Activated CD4-positive, CD25-positive, alpha-beta regulatory T cell (primary cell): Measurements from ENCODE around the gene FKBP2.

Experiments
- DNase-seq, 4 experiments: peaks; one replicate each; lab custom pipeline; 2025; lab: John Stamatoyannopoulos, UW

Gene FKBP2

DNA sequence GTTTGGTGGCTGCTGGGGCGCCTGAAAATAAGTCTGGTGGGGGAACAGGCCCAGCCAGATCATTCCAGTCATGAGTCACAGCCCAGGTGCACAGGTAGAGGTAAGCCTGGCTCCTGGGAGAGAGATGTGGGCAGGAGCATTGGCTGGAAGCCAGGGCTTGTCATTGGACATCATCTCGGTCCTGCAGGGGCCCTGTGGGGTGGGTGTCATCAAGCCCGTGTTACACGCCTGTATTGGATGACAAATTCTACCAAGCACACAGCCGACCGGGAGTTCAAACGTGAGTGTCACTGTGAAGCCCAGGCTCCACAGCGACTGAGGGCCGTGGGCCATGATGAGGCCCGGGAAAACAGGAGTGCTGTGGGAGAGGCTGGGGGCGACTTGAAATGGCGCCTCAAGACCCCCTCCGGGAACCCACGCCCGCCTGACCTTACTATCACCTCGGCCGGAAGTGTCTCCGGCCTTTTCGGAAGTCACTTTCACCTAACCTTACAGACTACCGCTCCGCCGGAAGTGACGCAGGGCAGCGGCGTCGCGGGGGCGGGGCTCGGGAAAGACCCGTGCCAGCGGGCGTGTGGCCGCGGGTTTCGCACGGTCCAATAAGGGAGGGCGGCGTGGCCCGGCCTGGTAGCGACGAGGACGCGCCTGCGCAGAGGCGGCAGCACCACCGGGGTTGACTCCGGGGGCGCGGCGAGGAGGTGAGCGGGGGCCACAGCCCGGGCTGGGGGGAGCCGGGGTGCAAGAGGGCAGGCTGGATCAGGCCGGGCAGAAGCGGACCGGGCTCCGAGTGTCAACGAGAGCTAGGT lies at the start of gene FKBP2:
FKBP2 (plus strand) TSS at position 661 of the 806 bp plus-strand sequence. CDS start 1,293 bp downstream, outside the sequence.
- peak; percentile 93 to 98 (median 94) for DNase-seq

DNA sequence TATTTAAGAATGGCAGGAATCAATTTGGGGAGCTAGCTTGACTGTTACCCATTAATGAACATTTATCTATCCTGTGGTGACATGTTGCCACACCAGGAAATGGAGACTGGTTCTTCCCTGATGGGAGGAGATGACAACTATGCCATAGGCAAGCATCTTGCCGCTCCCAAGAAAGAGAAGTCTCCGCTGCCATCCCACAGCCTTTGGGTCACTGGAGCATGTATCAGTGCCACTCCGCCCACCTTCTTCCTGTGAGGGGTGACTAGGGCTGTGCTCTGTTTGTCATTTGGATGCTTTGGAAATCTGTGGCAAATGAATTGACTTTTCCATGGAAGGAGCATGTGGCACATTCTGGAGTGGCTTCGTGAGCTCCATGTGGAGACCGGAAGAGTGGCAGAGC lies 48.5 kb upstream of the FKBP2 start:
- DNase-seq, result no peak

DNA sequence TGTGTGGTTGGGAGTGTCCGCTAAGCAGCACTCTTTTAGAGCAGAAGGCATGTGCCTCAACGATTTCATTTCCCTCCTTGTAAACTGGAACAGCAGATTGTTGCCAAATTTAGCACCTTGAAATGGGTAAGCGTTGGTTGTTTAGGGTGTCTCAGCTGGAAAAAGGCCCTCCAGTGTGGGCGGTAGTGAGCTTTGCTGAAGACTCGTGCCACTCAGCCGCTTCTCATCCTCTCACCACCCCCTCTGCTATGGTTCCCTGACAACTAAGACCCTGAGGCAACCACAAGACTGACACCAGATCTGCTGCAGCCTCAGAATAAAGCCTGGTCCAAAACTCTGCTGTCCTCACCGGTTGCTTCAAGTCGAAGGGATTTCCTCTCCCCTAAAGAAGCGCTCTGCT lies 44.3 kb upstream of the FKBP2 start:
- no peak for DNase-seq

DNA sequence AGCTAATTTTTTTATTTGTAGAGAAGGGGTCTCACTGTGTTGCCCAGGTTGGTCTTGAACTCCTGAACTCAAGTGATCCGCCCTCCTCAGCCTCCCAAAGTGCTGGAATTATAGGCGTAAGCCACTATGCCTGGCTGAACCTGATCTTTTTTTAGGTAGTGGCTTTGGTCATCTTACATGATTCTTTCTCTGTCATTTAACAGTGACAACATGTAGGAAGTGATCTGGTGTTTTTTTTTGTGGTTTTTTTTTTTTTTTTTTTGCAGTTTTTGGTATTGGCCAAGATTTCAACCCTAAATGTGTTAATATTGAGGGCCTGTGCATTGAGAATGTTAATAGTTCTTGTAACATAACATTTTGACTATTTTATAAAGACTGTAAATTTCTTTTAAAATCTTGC lies 42.4 kb upstream of the FKBP2 start:
- DNase-seq, result no peak

DNA sequence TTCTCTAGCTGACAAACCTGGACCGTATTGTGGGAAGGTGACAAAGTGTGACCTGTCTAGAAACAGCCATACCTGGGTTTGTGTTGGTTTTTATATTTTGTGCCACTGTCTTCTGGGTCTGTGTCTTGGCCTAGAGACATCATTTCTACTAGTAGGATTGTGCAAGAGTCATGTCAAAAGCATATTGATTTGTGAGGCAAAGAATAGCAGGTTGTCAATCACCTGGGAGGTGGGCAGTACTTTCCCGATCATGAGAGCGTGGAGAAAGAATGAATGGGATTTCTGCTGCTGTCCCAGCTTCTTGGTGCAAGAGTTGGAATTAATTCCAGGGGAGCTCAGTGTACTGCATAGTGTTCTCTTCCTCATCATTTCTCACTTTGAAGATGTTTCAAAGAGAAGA lies 39.4 kb upstream of the FKBP2 start:
- no peak for DNase-seq

DNA sequence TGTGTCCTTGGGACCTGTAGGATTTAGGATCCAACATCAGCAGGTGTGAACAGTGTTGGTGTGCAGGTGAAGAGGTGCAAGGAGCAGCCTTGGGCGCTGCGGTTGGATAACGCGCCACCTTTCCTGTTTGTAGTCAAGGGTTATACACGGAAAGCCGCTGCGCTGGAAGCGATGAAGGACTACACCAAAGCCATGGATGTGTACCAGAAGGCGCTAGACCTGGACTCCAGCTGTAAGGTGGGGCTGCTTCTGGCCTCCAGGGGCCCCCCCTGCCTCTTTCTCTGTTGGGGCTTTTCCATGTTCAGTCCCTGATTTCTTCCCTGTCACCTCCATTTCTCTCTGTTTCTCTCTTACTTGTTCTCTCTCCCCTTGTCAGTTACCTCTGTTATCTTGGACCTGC lies 37.9 kb upstream of the FKBP2 start:
- DNase-seq, result no peak

DNA sequence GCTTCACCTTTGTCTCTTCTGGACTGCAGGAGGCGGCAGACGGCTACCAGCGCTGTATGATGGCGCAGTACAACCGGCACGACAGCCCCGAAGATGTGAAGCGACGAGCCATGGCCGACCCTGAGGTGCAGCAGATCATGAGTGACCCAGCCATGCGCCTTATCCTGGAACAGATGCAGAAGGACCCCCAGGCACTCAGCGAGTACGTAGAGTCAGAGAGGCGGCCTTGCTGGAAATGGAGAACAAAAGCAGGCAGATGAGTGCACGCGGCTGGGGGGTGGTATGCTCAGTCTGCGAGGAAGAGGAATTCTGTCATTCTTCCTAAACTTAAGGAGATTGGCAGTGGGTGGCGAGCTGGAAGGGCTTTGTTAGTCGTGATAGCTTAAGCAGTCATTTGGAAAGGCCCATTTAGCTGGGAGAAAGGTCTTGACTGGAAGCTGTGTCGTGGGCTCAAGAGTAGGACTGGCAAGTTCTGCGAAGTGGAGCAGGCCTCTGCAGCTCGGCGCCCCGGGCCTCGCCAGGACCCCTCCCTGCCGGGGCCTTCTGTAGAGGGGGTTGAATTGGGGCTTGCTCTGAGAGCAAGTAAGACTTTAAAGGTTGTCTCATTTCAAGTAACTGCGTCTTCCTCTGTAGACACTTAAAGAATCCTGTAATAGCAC lies 37.3 kb upstream of the FKBP2 start:
- DNase-seq, result no peak

DNA sequence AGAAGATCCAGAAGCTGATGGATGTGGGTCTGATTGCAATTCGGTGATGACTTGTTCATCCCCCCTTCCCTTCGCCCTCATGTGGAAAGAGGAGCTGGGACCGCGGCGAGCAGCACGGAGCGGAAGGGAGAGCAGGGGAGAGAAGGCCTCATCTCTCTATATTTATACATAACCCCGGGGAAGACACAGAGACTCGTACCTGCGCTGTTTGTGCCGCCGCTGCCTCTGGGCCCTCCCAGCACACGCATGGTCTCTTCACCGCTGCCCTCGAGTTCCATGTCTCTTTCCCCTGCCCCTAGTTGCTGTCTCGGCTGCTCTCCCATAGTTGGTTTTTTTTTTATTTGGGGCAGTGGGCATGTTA lies 36.8 kb upstream of the FKBP2 start:
- no peak for DNase-seq

DNA sequence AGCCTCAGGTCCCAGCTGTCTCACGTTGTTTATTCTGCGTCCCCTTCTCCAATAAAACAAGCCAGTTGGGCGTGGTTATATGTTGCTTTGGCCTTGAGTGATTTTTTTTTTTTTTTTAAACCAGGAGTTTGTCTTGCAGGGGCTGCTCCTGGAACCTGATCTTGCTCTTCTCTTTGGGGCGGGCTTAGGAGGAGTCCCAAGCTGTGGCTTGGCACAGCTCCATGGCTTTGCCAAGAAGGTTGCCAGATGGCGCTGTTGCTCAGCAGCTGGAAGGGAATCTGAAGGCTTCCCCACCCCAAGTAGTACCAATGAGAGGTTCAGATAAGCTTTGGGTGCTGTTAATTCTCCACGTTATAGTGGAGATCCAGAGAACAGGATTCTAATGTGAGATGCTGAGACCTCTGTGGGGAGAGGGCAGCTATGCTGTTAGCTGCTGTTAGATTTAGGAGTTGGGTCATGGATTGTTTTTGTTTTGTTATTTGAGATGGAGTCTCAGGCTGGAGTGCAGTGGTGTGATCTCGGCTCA lies 36.4 kb upstream of the FKBP2 start:
- DNase-seq, result peak in 3 of 4 experiments; percentile 35 to 64 (median 58)

DNA sequence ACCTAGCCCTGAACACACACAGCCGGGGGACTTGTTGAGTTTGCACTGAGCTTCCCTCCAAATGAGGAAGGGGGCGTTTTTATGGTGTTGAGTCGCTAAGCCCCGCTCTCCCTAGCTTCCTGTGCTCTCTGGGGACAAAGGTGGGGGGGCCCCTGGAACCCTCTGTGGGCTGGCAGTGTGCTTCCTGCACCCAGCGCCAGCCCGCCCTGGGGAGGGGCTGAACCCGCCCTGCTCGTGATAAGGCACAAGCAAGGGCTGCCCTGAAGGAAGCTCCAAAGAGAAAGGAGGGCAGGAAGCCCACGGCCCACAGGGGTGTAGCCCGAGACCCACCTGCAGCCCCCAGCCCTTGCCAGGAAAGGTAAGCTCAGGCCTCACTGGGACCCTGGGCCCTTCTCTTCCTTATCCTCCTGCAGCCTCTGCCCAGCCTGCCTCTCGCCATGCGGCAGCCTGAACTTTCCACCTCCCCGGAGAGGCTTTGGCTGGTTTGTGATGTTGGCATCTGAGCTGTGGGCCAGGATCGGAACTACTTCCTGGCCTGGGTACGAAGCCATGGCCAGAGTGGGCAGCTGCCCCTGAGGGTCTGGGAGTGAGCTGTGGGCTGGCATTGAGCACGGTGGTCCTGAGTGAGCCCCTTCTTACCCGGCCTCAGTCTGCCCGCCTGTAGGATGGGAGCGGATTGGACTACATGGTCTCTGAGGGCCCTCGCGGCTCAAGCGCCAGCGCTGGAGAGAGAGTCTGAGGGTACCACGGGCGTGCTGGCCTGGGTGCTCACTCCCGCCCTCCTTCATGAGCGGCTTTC lies 34.2 kb upstream of the FKBP2 start, which contains the start of gene FERMT3:
FERMT3 (plus strand) TSS at position 265 of the 799 bp plus-strand sequence. CDS start 644 bp downstream, outside the sequence.
- DNase-seq, result peak in 3 of 4 experiments; percentile 43 to 63 (median 48)

DNA sequence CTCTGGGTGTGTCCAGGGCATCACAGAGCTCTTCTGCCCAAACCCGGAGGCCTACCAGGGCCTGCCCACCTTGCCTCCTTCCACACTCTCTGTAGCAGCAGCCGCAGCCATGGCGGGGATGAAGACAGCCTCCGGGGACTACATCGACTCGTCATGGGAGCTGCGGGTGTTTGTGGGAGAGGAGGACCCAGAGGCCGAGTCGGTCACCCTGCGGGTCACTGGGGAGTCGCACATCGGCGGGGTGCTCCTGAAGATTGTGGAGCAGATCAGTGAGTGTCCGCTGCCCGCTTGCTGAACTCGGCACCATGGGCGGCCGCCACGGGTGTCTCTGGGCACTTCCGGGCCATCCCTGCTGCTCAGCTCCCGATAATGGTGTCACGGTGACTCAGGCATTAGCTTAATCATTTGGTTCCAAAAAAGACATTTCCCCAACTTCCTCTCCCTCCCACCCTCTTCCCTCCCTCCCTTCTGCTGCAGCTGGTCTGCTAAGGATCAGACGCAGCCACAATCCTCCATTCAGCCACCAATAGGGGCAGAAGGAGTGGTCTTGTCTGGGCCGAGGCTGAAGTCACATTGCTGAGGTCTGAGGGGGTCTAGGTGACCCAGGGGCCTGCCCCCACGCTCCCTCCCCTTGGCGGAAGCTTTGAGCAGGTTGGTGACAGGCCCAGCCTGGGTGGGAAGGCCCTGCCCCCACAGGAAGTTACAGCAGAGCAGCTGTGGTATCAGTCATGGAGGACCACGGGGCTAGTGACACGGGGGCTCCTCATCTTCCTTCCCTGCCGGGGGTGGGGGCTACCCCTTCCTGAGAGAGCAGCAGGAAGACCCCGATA lies 33.4 kb upstream of the FKBP2 start:
- peak; percentile 59 to 70 (median 62) for DNase-seq

DNA sequence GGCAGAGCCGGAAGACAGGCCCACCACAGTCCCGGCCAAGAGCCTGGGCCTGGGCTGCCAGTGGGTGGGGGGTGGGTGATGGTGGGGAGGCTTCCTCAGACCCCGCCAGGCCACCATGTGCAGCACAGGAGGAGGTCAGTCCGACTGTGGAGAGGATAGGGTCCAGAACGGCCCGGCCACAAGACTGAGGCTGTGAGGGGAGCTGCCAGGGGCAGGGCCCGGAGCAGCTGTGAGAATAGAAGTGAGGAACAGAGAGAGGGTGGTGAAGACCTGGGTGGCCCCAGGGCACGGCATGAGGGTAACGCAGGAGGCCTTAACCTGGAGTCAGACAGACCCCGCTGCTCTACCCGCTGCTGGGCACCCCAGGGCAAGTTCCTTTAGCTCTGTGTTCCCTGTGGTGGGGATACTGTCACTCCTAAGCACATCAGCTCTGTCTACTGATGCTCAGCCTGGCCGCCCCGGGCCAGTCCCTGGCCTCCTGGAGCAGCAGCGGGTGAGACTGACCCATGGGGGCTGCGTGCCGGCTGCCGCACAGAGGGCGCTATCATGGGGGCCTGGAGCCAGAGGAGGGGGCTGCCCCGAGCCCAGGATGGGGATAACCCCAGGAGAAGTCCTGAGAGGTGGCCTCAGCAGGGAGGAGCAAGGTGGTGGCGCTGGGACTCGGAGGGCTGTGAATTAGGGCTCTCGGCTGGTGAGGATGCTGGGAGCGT lies 32.7 kb upstream of the FKBP2 start:
- no peak for DNase-seq

DNA sequence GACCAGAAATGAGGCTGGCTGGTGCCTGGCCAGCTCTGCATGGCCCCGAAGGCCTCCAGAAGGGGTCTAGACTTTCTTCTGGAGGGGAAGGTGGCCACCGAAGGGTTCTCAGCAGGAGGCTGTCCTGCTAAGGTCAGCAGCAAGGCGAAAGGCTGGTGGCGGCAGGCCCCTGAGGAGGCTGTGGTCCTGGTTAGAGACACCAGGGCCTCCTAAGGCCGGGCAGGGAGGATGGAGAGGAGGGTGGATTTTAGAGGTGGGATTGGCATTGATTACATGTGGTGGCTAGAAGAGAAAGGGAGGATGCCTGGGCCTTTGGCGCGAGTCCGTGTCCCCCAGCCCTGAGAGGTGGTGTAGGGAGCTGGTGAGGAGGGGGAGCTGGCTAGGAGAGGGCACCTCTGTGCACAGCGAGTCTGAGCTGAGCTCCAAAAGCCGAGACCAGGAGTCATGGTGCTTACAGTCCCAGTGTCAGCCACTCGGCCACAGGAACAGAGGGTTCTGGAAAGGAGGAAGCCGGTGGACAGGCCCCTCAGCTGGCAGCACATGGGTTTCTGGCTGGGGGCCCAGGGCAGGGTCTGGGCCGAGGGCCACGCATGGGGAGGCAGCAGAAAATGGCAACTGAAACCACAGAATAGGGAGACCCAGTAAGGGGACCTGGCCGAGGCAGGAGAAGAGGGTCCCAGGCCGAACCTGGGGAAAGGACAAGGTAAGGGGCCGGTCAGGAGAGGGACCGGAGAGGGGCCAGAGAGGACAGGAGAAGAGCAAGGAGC lies 31.9 kb upstream of the FKBP2 start:
- DNase-seq, result no peak

DNA sequence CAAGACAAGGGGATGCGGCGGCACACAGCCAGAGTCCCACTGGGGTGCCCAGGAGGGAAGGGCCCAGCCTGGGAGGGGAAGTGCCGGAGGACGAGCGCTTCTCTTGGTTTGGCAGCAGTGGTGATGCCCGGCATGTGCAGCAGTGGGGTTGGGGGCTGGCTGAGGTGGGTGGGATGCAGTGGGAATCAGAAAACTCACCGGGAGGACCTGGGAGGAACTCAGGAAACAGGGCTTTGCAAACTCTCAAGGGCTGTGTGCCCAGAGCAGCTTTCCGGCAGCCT lies 31.4 kb upstream of the FKBP2 start:
- no peak for DNase-seq

DNA sequence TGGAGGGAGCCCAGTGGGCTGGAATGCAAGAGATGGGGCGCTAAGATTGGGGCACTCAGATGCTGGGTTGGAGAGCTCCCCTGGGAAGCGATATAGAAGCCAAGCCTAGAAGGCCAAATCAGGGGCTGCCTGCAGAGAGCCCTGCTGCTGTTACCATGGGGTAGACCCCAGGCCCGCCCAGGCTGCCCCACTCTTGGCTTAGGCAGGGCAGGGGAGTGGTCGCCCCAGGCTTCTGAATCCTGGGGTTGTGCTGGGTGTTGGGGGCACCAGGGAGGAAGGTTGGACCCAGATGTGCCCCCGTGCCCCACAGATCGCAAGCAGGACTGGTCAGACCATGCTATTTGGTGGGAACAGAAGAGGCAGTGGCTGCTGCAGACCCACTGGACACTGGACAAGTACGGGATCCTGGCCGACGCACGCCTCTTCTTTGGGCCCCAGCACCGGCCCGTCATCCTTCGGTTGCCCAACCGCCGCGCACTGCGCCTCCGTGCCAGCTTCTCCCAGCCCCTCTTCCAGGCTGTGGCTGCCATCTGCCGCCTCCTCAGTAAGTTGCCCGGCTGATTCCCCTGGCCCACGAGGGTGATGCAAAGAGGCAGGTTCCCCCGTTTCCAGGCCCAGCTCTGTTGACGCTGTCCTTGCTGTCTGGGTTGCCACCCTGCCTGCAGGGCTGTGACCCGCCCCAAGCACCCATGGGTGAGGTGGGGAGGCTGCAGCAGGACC lies 30.4 kb upstream of the FKBP2 start:
- DNase-seq, result no peak

DNA sequence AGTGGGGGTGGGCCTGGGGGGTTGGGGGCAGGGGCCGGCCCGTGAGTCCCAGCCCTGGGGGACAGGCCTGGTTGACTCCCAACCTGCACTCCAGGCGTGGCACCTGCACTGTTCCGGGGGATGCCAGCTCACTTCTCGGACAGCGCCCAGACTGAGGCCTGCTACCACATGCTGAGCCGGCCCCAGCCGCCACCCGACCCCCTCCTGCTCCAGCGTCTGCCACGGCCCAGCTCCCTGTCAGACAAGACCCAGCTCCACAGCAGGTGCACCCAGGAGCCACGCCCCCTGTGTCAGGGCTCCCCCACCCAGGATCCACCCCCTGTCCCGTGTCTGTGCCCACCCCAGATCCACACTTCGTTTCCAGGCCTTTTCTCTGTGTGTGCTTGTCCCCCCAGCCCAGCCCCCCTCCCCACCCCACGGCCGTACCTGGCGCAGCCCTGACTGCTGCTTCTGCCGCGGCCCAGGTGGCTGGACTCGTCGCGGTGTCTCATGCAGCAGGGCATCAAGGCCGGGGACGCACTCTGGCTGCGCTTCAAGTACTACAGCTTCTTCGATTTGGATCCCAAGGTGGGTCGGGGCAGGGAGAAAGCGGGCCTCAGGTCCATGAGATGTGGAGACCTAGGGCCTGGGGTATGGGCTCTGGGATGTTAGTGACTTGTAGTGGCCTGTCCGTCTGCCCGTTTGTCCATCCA lies 29.6 kb upstream of the FKBP2 start:
- no peak for DNase-seq

DNA sequence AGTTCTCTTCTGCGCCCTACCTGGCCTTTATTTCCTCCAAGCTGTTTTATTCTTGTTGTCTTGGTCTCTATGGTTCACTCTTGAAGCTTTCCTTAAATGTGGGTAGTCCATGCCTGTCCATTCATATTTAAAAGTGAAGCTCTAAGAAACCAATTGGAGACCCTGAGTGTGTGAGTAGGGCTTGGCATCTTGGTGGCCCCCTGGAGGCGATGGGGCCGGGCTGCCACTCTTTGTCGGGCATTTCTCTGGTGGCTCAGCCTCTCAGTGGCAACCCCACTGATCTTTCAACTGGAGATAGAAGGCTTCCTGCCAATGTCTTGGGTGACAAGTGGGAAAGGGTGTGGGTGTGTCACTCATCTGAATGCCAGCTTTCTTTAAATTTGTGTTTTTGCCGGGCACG lies 24.0 kb upstream of the FKBP2 start:
- DNase-seq, result no peak

DNA sequence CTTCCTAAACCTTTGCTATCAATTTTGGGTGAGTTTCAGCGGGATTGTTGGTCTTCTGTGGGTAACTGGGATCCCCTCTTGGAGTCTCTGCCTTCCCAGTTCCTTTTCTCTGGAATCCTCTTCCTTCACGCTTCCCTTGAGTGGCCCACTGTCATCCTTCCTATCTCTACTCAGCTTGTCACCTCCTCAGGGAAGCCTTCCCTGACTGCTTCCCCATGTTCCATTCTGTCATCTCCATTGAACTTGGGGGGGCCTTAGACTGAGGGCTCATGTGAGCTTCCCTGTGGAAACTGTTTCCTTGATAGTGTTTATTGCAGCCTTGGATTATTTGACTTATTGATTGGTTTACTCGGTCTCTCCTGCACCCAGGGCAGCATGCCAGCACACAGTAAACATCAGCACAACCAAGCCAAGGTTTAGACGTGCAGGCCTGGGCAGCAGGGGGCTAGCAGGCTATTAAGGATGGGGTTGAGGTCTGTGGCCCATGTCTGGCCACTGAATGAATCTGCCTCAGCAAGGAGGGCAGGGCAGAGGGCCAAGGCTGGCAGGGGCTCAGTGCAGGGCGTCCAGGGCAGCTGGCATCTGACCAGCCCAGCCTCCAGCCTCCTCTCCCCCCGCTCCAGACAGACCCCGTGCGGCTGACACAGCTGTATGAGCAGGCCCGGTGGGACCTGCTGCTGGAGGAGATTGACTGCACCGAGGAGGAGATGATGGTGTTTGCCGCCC lies 22.1 kb upstream of the FKBP2 start:
- DNase-seq, result no peak
